Liver (tissue), 9 donors: ENCODE data around the gene PRPF31. TPM values are rescaled to one million over a fixed set of nuclear protein-coding genes. Genes with fewer than 3 reads are reported as not detected.

ENCODE experiments used
- DNase-seq: peaks from one replicate; pipeline ENCODE4 v3.0.0-alpha.2; 2017; ENCODE audit warnings: low spot score
- H3K27ac ChIP-seq, 2 donors: one replicate each; pipeline ENCODE4 v1.7.0; 2013; ENCODE audit warnings: inconsistent platforms in 2 of 2, low read length in 2 of 2, control low read depth in 1 of 2, low read depth in 1 of 2, mild to moderate bottlenecking in 1 of 2
- H3K27me3 ChIP-seq, 4 donors: one replicate each; pipeline versions ENCODE4 v1.6.1 to v1.7.0; 2013; ENCODE audit warnings: low read length in 3 of 4, inconsistent platforms in 1 of 4, mild to moderate bottlenecking in 1 of 4, moderate library complexity in 1 of 4; ENCODE audit not compliant: control insufficient read depth in 4 of 4, insufficient read depth in 4 of 4
- H3K36me3 ChIP-seq, 4 donors: one replicate each; pipeline versions ENCODE4 v1.6.1 to v1.7.0; 2013; ENCODE audit warnings: low read length in 3 of 4, mild to moderate bottlenecking in 3 of 4, low read depth in 1 of 4, moderate library complexity in 1 of 4; ENCODE audit not compliant: control insufficient read depth in 4 of 4, insufficient read depth in 3 of 4
- H3K4me1 ChIP-seq, 4 donors: one replicate each; pipeline versions ENCODE4 v1.6.1 to v1.7.0; 2013; ENCODE audit warnings: low read length in 3 of 4, mild to moderate bottlenecking in 3 of 4, moderate library complexity in 1 of 4; ENCODE audit not compliant: control insufficient read depth in 4 of 4, insufficient read depth in 4 of 4
- H3K4me3 ChIP-seq, 3 donors: one replicate each; pipeline versions ENCODE4 v1.6.1 to v1.7.0; 2013; ENCODE audit warnings: low read length in 3 of 3, control low read depth in 1 of 3, low read depth in 1 of 3, mild to moderate bottlenecking in 1 of 3
- H3K9ac ChIP-seq, 2 donors: one replicate each; pipeline ENCODE4 v1.7.0; 2013; ENCODE audit warnings: low read length in 2 of 2, mild to moderate bottlenecking in 2 of 2, moderate library complexity in 2 of 2, control low read depth in 1 of 2, low read depth in 1 of 2
- H3K9me3 ChIP-seq, 4 donors: one replicate each; pipeline versions ENCODE4 v1.6.1 to v1.7.0; 2013; ENCODE audit warnings: low read length in 3 of 4; ENCODE audit not compliant: control insufficient read depth in 4 of 4
- ATF3 ChIP-seq: IDR thresholded peaks from 2 replicates; pipeline ENCODE4 v1.6.1; 2016; ENCODE audit warnings: antibody characterized with exemption
- EGR1 ChIP-seq, 2 donors: IDR thresholded peaks; 2 replicates each; pipeline ENCODE4 v1.6.1; 2016 to 2018; ENCODE audit warnings: antibody characterized with exemption in 2 of 2, low read depth in 2 of 2
- FOXA2 ChIP-seq: IDR thresholded peaks from 2 replicates; pipeline ENCODE4 v1.6.1; 2016; ENCODE audit warnings: antibody characterized with exemption
- HNF4A ChIP-seq, 2 donors: conservative IDR thresholded peaks; 2 replicates each; pipeline ENCODE4 v1.6.1; 2016; ENCODE audit warnings: antibody characterized with exemption in 2 of 2, mild to moderate bottlenecking in 2 of 2
- HNF4G ChIP-seq: IDR thresholded peaks from 2 replicates; pipeline ENCODE4 v1.6.1; 2016; ENCODE audit warnings: antibody characterized with exemption
- JUND ChIP-seq, 2 donors: IDR thresholded peaks; 2 replicates each; pipeline ENCODE4 v1.6.1; 2016; ENCODE audit warnings: antibody characterized with exemption in 2 of 2
- NR2F2 ChIP-seq: IDR thresholded peaks from 2 replicates; pipeline ENCODE4 v1.6.1; 2016; ENCODE audit warnings: antibody characterized with exemption
- RXRA ChIP-seq, 2 donors: IDR thresholded peaks; 2 replicates each; pipeline ENCODE4 v1.6.1; 2017 to 2018; ENCODE audit warnings: antibody characterized with exemption in 2 of 2, mild to moderate bottlenecking in 1 of 2
- TAF1 ChIP-seq: conservative IDR thresholded peaks from 2 replicates; pipeline ENCODE4 v1.6.1; 2016; ENCODE audit warnings: antibody characterized with exemption, mild to moderate bottlenecking
- YY1 ChIP-seq: IDR thresholded peaks from 2 replicates; pipeline ENCODE4 v1.6.1; 2016; ENCODE audit warnings: antibody characterized with exemption, mild to moderate bottlenecking
- ZBTB33 ChIP-seq: IDR thresholded peaks from 2 replicates; pipeline ENCODE4 v1.6.1; 2016; ENCODE audit warnings: antibody characterized with exemption
- WGBS: extraction: QIAGEN DNeasy Blood & Tissue Kit; methylation state at CpG from one replicate; pipeline ENCODE4 v1.1.7; 2013; 5-methylcytosine and 5-hydroxymethylcytosine counted together
- polyA plus RNA-seq, 2 donors: library from polyadenylated mRNA; stranded (reverse) in 1 of 2; unstranded in 1 of 2; fragments of 200-250 nt in 1 of 2; fragments of >200 nt in 1 of 2; fragmentation: Nextera tagmentation in 1 of 2; extraction: Ambion mirVana in 1 of 2; gene quantifications; one replicate each; pipeline versions ENCODE4 v1.2.1 to v1.2.3, GENCODE V29; 2013 to 2015
- total RNA-seq, 2 donors: library from RNA; depleted of rRNA; stranded (reverse); fragments of >200 nt; gene quantifications; one replicate each; pipeline ENCODE4 v1.2.3, GENCODE V29; 2014
- TF ChIP-seq, protein P1 (sequence below): fragments of 150-350 bp; IDR thresholded peaks from 2 replicates; pipeline ENCODE4 v1.5.1; 2017; ENCODE audit warnings: improper control_type of control experiment, low read depth, low read length; ENCODE audit not compliant: missing input control
- TF ChIP-seq, protein P2 (sequence below): IDR thresholded peaks from 2 replicates; pipeline ENCODE4 v1.6.1; 2016; ENCODE audit warnings: antibody characterized with exemption, mild to moderate bottlenecking
- donor health status: healthy.
- donor health status: healthy.
- donor health status: healthy.
- donor health status: healthy.
- donor health status: healthy.

PRPF31 gene
- total and polyA plus RNA-seq, 4 donors = 23.8 to 33.0 (median 28.7) TPM

DNA sequence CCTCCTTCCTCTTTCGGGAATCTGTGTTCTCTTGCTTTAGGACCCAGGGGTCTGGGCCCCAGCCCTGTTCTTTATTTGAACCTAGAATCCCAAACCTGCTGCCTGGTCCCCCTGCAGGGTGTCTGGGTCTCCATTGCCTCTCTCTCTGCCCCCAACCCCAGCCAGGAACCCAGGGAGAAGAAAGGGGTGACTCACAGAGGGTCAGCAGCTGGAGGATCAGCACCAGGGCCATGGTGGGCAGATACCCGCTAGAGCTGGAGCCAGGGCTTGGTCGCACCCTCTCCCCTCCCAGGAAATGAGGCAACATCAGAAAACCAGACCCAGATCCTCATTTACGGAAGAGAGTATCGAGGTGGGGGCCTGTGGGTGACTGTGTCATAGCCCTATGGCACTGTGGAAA, 15.0 kb upstream of the PRPF31 start, which contains the start of gene OSCAR:
OSCAR (minus strand) TSS at position 243 of the 400 bp plus-strand sequence; CDS start at position 232, 11 bp downstream.
- TF ChIP-seq ZBTB33 = no peak
- TF ChIP-seq TAF1 = no peak
- TF ChIP-seq EGR1 (IDR thresholded peaks at IDR 0.05; ENCODE audit: low read depth in 2 of 2) = no peak
- TF ChIP-seq, protein P1, sequence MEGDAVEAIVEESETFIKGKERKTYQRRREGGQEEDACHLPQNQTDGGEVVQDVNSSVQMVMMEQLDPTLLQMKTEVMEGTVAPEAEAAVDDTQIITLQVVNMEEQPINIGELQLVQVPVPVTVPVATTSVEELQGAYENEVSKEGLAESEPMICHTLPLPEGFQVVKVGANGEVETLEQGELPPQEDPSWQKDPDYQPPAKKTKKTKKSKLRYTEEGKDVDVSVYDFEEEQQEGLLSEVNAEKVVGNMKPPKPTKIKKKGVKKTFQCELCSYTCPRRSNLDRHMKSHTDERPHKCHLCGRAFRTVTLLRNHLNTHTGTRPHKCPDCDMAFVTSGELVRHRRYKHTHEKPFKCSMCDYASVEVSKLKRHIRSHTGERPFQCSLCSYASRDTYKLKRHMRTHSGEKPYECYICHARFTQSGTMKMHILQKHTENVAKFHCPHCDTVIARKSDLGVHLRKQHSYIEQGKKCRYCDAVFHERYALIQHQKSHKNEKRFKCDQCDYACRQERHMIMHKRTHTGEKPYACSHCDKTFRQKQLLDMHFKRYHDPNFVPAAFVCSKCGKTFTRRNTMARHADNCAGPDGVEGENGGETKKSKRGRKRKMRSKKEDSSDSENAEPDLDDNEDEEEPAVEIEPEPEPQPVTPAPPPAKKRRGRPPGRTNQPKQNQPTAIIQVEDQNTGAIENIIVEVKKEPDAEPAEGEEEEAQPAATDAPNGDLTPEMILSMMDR = no peak
- no peak for TF ChIP-seq ATF3
- no peak for TF ChIP-seq HNF4G
- no peak for TF ChIP-seq YY1
- TF ChIP-seq JUND (IDR thresholded peaks at IDR 0.05) = no peak
- no peak for TF ChIP-seq NR2F2
- TF ChIP-seq, protein P2, sequence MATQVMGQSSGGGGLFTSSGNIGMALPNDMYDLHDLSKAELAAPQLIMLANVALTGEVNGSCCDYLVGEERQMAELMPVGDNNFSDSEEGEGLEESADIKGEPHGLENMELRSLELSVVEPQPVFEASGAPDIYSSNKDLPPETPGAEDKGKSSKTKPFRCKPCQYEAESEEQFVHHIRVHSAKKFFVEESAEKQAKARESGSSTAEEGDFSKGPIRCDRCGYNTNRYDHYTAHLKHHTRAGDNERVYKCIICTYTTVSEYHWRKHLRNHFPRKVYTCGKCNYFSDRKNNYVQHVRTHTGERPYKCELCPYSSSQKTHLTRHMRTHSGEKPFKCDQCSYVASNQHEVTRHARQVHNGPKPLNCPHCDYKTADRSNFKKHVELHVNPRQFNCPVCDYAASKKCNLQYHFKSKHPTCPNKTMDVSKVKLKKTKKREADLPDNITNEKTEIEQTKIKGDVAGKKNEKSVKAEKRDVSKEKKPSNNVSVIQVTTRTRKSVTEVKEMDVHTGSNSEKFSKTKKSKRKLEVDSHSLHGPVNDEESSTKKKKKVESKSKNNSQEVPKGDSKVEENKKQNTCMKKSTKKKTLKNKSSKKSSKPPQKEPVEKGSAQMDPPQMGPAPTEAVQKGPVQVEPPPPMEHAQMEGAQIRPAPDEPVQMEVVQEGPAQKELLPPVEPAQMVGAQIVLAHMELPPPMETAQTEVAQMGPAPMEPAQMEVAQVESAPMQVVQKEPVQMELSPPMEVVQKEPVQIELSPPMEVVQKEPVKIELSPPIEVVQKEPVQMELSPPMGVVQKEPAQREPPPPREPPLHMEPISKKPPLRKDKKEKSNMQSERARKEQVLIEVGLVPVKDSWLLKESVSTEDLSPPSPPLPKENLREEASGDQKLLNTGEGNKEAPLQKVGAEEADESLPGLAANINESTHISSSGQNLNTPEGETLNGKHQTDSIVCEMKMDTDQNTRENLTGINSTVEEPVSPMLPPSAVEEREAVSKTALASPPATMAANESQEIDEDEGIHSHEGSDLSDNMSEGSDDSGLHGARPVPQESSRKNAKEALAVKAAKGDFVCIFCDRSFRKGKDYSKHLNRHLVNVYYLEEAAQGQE = no peak
- no peak for TF ChIP-seq HNF4A (conservative IDR thresholded peaks at IDR 0.05)
- no peak for TF ChIP-seq FOXA2
- Histone ChIP-seq H3K4me3 (no peak within 1 kb of the TSS), H3K36me3 (peaks cover 0 to under 1% (median under 1%) of the 10 kb centered on the region in 4 donors), H3K4me1 (peaks cover 5 to 24% (median 12%) of the 10 kb centered on the region in 4 donors), H3K27me3 (no peaks in the 10 kb centered on the region), H3K27ac (peak within 1 kb of the TSS in 1 of 2 donors; percentile 0), H3K9ac (peak within 1 kb of the TSS in 1 of 2 donors; percentile 47), H3K9me3 (no peaks in the 10 kb centered on the region)
- DNase-seq = no peak
- WGBS = 55% methylated on average over 5 of the region's 5 CpGs

GRCh38 chr19:54102421-54103169, 13.0 kb upstream of the PRPF31 start, which contains the start of gene NDUFA3:
Gene NDUFA3, plus strand, starts transcription at chr19:54102855. Its CDS starts 24 bp downstream, at chr19:54102879.
- Histone ChIP-seq H3K27ac (peak within 1 kb of the TSS; percentile 36 to 55), H3K9ac (peak within 1 kb of the TSS; percentile 26 to 81), H3K4me3 (peak within 1 kb of the TSS; percentile 93 to 94 (median 94)), H3K9me3 (no peaks in the 10 kb centered on the region), H3K36me3 (peaks cover 0 to 15% (median 8%) of the 10 kb centered on the region in 4 donors), H3K4me1 (peaks cover 0 to 24% (median 9%) of the 10 kb centered on the region in 4 donors), H3K27me3 (no peaks in the 10 kb centered on the region)
- peak; percentile 96 for DNase-seq
- WGBS = 3% methylated on average over 54 of the region's 54 CpGs
- TF ChIP-seq, protein P2 = no peak
- TF ChIP-seq RXRA (IDR thresholded peaks at IDR 0.05) (no peak), FOXA2 (no peak), ATF3 (no peak), ZBTB33 (peak; percentile 96), YY1 (peak; percentile 99)
